HCEC 1CT (cell line): Measurements from ENCODE around the gene ATP13A4.
"Not testable (repeated sequence)": the region's sequence is repeated elsewhere in the genome, so short reads cannot be mapped to it uniquely, and the experiment has no call there.

Experiments used
- DNase-seq: peaks from one replicate; pipeline ENCODE4 v3.0.0-alpha.2; 2017

The ATP13A4 gene

GRCh38 chr3:193560091-193560490, 5.4 kb upstream of the ATP13A4 start:
- no peak for DNase-seq

GRCh38 chr3:193559100-193559499, 4.4 kb upstream of the ATP13A4 start:
- DNase-seq: no peak

GRCh38 chr3:193556841-193557240, 2.1 kb upstream of the ATP13A4 start:
- no peak for DNase-seq

- DNase-seq: no peak
Measured at GRCh38 chr3:193553586-193553985, 1.1 kb downstream of the ATP13A4 start.

- no peak for DNase-seq
Measured at GRCh38 chr3:193552923-193553322, 1.8 kb downstream of the ATP13A4 start.

- no peak for DNase-seq
Measured at GRCh38 chr3:193548406-193548805, 6.3 kb downstream of the ATP13A4 start.

- DNase-seq: no peak
Measured at GRCh38 chr3:193546129-193546528, 8.6 kb downstream of the ATP13A4 start.

GRCh38 chr3:193545304-193545703, 9.4 kb downstream of the ATP13A4 start:
- DNase-seq: no peak

- DNase-seq: no peak
Measured at GRCh38 chr3:193544289-193544688, 10.4 kb downstream of the ATP13A4 start.

- no peak for DNase-seq
Measured at GRCh38 chr3:193530231-193531165, 24.2 kb downstream of the ATP13A4 start.

GRCh38 chr3:193526085-193526484, 28.6 kb downstream of the ATP13A4 start:
- DNase-seq: not testable (repeated sequence)

GRCh38 chr3:193522473-193522872, 32.2 kb downstream of the ATP13A4 start:
- DNase-seq: no peak

- no peak for DNase-seq
Measured at GRCh38 chr3:193520738-193521137, 34.0 kb downstream of the ATP13A4 start.

- DNase-seq: no peak
Measured at GRCh38 chr3:193515966-193516365, 38.7 kb downstream of the ATP13A4 start.

- no peak for DNase-seq
Measured at GRCh38 chr3:193510154-193510553, 44.5 kb downstream of the ATP13A4 start.

GRCh38 chr3:193509103-193509965, 45.4 kb downstream of the ATP13A4 start:
- DNase-seq: no peak

- no peak for DNase-seq
Measured at GRCh38 chr3:193508108-193508507, 46.6 kb downstream of the ATP13A4 start.

GRCh38 chr3:193507566-193507965, 47.1 kb downstream of the ATP13A4 start:
- no peak for DNase-seq

- DNase-seq: no peak
Measured at GRCh38 chr3:193506921-193507320, 47.8 kb downstream of the ATP13A4 start.

GRCh38 chr3:193502871-193503270, 51.8 kb downstream of the ATP13A4 start:
- no peak for DNase-seq

GRCh38 chr3:193499801-193500485, 54.8 kb downstream of the ATP13A4 start:
- DNase-seq: no peak

- no peak for DNase-seq
Measured at GRCh38 chr3:193499136-193499770, 55.4 kb downstream of the ATP13A4 start.

GRCh38 chr3:193498215-193498614, 56.5 kb downstream of the ATP13A4 start:
- DNase-seq: no peak
